ENCODE measurements around the gene DDRGK1. TPM values are rescaled to one million over a fixed set of nuclear protein-coding genes. Genes with fewer than 3 reads are reported as not detected.

The DDRGK1 gene
- total and polyA plus RNA-seq, 7 donors, result 16.8 to 86.1 (median 70.6) TPM

GRCh38 chr20:3240776-3241363 lies 36.4 kb upstream of the DDRGK1 start:
- H3K4me3 ChIP-seq, result no peak overlapping the region
- H3K4me1 ChIP-seq, result peaks cover 0 to 24% (median 23%) of the 10 kb centered on the region in 4 donors
- H3K27me3 ChIP-seq, result peaks cover 33 to 92% (median 54%) of the 10 kb centered on the region in 3 donors

DNA sequence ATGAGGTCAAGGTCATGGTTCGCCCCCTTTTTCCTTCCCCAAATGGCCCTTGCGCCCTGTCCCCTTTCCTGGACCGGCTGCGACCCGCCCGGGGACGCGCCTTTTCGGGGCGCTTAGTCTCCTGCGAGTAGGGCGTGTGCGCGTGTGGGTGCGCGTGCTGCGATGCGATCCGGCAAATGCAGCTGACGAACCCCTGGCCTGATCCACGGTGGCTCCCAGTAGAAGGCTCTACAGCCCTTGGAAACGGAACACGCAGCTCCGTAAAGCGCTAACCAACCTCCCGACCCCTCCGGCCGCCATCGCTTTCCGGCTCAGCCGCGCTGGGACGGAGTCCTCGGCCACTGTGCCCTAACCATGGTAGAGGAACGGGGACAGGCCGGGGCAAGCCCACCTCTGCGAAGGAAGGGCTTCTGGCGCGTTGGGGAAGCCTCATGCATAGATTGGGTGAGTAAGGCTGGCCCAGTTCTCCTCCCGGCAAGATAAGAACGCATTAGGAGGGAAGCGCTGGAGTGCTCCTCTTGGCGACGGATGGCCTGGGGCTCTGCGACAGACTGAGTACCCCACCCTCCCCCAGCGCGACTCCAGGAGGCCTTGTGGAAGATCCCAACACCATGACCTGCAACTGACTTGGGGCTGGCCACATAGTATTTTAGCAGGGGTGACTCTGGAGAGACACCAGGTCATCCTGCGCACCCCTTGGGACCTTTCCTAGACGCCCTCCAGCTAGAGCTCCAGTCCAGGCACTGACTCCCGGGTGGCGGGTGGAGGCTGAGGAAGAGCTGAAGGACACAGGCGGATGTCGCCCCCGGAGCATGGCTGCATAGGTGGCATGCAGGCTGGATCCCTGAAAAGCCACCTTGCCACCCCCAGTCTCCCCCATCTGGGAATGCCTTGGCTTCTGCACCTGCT lies 35.6 kb upstream of the DDRGK1 start:
- DNase-seq, result no peak
- Histone ChIP-seq H3K27me3 (peaks cover 33 to 97% (median 61%) of the 10 kb centered on the region in 3 donors), H3K9me3 (no peaks in the 10 kb centered on the region), H3K27ac (peak overlapping the region in 1 of 4 donors; percentile 31), H3K36me3 (no peaks in the 10 kb centered on the region), H3K4me3 (peak overlapping the region; percentile 23 to 63 (median 57)), H3K4me1 (peaks cover 0 to 24% (median 23%) of the 10 kb centered on the region in 4 donors)
- 16 to 17% methylated on average over 54 of the region's 54 CpGs for WGBS, 2 donors
- TF ChIP-seq EP300 (IDR thresholded peaks at IDR 0.05) (no peak), POLR2A (IDR thresholded peaks at IDR 0.05) (no peak), POLR2AphosphoS5 (IDR thresholded peaks at IDR 0.05) (no peak)
- intact Hi-C loops (cut with DNase I), result no loop called here

More at GRCh38 chr20:3240776-3241363, 36.4 kb upstream of the DDRGK1 start:
- intact Hi-C loops (cut with DNase I), result no loop called here
- TF ChIP-seq, protein P1, sequence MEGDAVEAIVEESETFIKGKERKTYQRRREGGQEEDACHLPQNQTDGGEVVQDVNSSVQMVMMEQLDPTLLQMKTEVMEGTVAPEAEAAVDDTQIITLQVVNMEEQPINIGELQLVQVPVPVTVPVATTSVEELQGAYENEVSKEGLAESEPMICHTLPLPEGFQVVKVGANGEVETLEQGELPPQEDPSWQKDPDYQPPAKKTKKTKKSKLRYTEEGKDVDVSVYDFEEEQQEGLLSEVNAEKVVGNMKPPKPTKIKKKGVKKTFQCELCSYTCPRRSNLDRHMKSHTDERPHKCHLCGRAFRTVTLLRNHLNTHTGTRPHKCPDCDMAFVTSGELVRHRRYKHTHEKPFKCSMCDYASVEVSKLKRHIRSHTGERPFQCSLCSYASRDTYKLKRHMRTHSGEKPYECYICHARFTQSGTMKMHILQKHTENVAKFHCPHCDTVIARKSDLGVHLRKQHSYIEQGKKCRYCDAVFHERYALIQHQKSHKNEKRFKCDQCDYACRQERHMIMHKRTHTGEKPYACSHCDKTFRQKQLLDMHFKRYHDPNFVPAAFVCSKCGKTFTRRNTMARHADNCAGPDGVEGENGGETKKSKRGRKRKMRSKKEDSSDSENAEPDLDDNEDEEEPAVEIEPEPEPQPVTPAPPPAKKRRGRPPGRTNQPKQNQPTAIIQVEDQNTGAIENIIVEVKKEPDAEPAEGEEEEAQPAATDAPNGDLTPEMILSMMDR (IDR thresholded peaks at IDR 0.05), result no peak
- no peak for TF ChIP-seq POLR2AphosphoS5 (IDR thresholded peaks at IDR 0.05)
- no peak for TF ChIP-seq EP300 (IDR thresholded peaks at IDR 0.05)
- no peak for TF ChIP-seq POLR2A (IDR thresholded peaks at IDR 0.05)
- WGBS, 2 donors, result 65 to 85% methylated on average over 15 of the region's 15 CpGs
- no peaks in the 10 kb centered on the region for H3K36me3 ChIP-seq
- H3K9me3 ChIP-seq, result no peaks in the 10 kb centered on the region
- H3K27ac ChIP-seq, result no peak overlapping the region
- no peak for DNase-seq

DNA sequence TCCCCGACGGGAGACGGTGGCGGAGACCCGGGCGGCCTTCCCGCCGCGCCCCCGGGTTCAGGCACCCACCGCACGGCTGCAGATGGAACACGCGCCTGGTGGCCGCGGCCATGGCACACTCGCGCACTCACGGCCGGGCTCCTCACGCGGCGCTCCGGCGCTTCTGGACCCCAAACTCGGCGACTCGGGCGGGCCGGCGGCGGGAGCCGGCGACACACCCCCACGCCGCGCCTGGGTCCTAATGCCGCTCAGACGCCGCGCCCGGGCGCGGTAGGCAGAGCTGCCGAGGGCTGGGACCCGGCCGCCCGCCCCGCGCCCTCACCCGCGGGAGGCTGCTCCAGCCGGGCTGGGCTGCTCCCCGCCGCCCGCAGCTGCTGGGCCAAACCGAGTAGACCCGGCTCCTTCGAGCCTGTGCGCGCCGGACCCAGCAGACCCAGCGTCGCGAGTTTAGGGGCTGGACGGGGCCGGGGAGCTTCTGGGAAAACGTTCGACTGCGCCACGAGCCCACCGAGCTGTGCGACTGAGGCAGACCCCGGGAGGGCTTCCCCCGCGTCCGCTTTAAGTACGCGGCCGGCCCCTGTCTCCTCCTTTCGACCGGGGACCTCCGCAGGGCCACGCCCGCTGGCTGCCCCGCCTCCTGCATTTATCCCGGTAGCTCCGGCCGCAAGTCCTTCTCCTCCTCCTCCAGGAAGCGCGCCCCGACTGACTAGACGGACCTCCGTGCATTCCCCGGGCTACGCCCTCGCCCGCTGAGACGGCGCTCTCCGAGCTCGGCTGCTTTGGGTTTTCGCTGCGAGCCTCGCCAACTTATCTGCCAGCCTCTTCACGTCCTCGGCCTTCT lies 34.8 kb upstream of the DDRGK1 start, which contains the start of gene SLC4A11:
Gene SLC4A11 (minus strand): TSS at position 165 of the 841 bp plus-strand sequence. CDS start 53 bp downstream, at position 112.
- H3K36me3 ChIP-seq, result no peaks in the 10 kb centered on the region
- intact Hi-C loops (cut with DNase I), result no loop called here
- WGBS, 2 donors, result 0 to 1% methylated on average over 107 of the region's 107 CpGs
- peaks cover 33 to 88% (median 57%) of the 10 kb centered on the region in 3 donors for H3K27me3 ChIP-seq
- peak within 1 kb of the TSS; percentile 23 to 63 (median 57) for H3K4me3 ChIP-seq
- no peak for DNase-seq
- no peaks in the 10 kb centered on the region for H3K9me3 ChIP-seq
- H3K27ac ChIP-seq, result peak within 1 kb of the TSS in 1 of 4 donors; percentile 31
- TF ChIP-seq POLR2AphosphoS5 (IDR thresholded peaks at IDR 0.05), result no peak
- TF ChIP-seq EP300 (IDR thresholded peaks at IDR 0.05), result no peak
- TF ChIP-seq, protein P1 (IDR thresholded peaks at IDR 0.05), result no peak
- TF ChIP-seq POLR2A (IDR thresholded peaks at IDR 0.05), result no peak
- peaks cover 0 to 24% (median 23%) of the 10 kb centered on the region in 4 donors for H3K4me1 ChIP-seq

DNA sequence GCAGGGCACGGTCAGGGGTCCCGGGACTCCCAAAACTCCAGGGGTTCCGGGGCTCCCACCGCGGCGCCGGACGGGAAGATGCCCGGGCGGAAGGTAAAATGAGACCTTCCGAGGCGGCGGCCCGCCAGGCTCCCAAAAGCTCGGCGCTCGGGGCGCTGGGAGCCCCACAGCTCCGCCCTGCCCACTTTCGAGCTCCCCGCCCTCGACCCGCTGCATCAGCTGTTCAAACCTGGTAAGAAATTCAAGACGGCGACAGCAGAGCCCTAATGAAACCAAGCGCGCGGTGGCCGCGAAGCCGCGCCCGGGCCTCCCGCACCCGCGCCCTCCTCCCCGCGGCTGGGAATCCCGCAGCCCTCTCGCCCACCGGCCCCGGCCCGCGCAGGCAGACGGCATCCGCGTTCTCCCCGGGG lies 34.1 kb upstream of the DDRGK1 start:
- DNase-seq, result no peak
- H3K4me1 ChIP-seq, result peaks cover 0 to 24% (median 23%) of the 10 kb centered on the region in 4 donors
- TF ChIP-seq POLR2AphosphoS5 (IDR thresholded peaks at IDR 0.05), result no peak
- no peak for TF ChIP-seq POLR2A (IDR thresholded peaks at IDR 0.05)
- TF ChIP-seq, protein P1 (IDR thresholded peaks at IDR 0.05), result no peak
- TF ChIP-seq EP300 (IDR thresholded peaks at IDR 0.05), result no peak
- H3K27me3 ChIP-seq, result peaks cover 33 to 82% (median 54%) of the 10 kb centered on the region in 3 donors
- H3K27ac ChIP-seq, result no peak overlapping the region
- intact Hi-C loops (cut with DNase I), result no loop called here
- peak overlapping the region; percentile 23 to 63 (median 57) for H3K4me3 ChIP-seq
- no peaks in the 10 kb centered on the region for H3K36me3 ChIP-seq
- 1% methylated on average over 48 of the region's 48 CpGs for WGBS, 2 donors
- no peaks in the 10 kb centered on the region for H3K9me3 ChIP-seq
